Uterus (tissue), 2 donors: Measurements from ENCODE around the gene HDAC4.

ENCODE experiments used
- POLR2A ChIP-seq, 2 donors: fragments of 450-650 bp; IDR thresholded peaks; one replicate each; pipeline ENCODE4 v1.6.1; 2016; ENCODE audit warnings: antibody characterized with exemption in 2 of 2, mild to moderate bottlenecking in 1 of 2, moderate library complexity in 1 of 2
- TF ChIP-seq, protein P1 (sequence below), 4 experiments: fragments of 200-600 bp in 2 of 4; fragments of 450-650 bp in 2 of 4; sonication (generic) in 2 of 4; IDR thresholded peaks; one replicate each; pipeline ENCODE4 v1.5.1; 2016 to 2019; ENCODE audit warnings: antibody characterized with exemption in 4 of 4, mild to moderate bottlenecking in 2 of 4, moderate library complexity in 1 of 4

GRCh38 chr2:239222312-239222660, 178.5 kb downstream of the HDAC4 start:
- TF ChIP-seq, protein P1, sequence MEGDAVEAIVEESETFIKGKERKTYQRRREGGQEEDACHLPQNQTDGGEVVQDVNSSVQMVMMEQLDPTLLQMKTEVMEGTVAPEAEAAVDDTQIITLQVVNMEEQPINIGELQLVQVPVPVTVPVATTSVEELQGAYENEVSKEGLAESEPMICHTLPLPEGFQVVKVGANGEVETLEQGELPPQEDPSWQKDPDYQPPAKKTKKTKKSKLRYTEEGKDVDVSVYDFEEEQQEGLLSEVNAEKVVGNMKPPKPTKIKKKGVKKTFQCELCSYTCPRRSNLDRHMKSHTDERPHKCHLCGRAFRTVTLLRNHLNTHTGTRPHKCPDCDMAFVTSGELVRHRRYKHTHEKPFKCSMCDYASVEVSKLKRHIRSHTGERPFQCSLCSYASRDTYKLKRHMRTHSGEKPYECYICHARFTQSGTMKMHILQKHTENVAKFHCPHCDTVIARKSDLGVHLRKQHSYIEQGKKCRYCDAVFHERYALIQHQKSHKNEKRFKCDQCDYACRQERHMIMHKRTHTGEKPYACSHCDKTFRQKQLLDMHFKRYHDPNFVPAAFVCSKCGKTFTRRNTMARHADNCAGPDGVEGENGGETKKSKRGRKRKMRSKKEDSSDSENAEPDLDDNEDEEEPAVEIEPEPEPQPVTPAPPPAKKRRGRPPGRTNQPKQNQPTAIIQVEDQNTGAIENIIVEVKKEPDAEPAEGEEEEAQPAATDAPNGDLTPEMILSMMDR (IDR thresholded peaks at IDR 0.05) = no peak
- TF ChIP-seq POLR2A (IDR thresholded peaks at IDR 0.05) = no peak
